H1 (cell line): Measurements from ENCODE around the gene LMO2. TPM values are rescaled to one million over a fixed set of nuclear protein-coding genes. Genes with fewer than 3 reads are reported as not detected.

Source experiments
- CTCF ChIA-PET: fragments of 300-600 bp; sonication (Branson Sonifier 250); formaldehyde crosslinking; loops from one replicate; lab custom pipeline; 2021; ENCODE audit not compliant: partially characterized antibody; lab: Charles Lee
- POLR2A ChIA-PET: fragments of 300-600 bp; sonication (Branson Sonifier 250); formaldehyde crosslinking; loops from one replicate; lab custom pipeline; 2021; ENCODE audit warnings: inconsistent platforms; ENCODE audit not compliant: partially characterized antibody; lab: Charles Lee
- DNase-seq, 2 experiments: peaks; one replicate each; pipeline versions ENCODE4 v3.0.0 to v3.0.0-alpha.2; 2010 to 2022; ENCODE audit warnings: low spot score in 2 of 2, low read depth in 1 of 2, mixed read lengths in 1 of 2
- FAIRE-seq: peaks from 2 replicates; lab custom pipeline; 2011; peaks lifted over from hg19 to GRCh38; lab: Jason Lieb, UNC
- H2AFZ ChIP-seq: 2 replicates; pipeline ENCODE4 v1.8.1; 2012; ENCODE audit warnings: low read length, inconsistent platforms
- H2AK5ac ChIP-seq: 2 replicates; pipeline ENCODE4 v1.6.1; 2013; ENCODE audit warnings: low read depth, low read length
- H2BK120ac ChIP-seq: replicated peaks from 2 replicates; pipeline ENCODE3; 2013; ENCODE audit warnings: low read depth, low read length, inconsistent platforms
- H2BK12ac ChIP-seq: 2 replicates; pipeline ENCODE4 v1.6.1; 2013; ENCODE audit warnings: low read depth, low read length
- H2BK15ac ChIP-seq: 2 replicates; pipeline ENCODE4 v1.6.1; 2013; ENCODE audit warnings: low read length
- H2BK20ac ChIP-seq: 2 replicates; pipeline ENCODE4 v1.6.1; 2013; ENCODE audit warnings: low read length
- H2BK5ac ChIP-seq: 2 replicates; pipeline ENCODE4 v1.6.1; 2013; ENCODE audit warnings: low read depth, low read length
- H3K14ac ChIP-seq: 2 replicates; pipeline ENCODE4 v1.6.1; 2013; ENCODE audit warnings: inconsistent platforms; ENCODE audit not compliant: insufficient read length
- H3K18ac ChIP-seq: 2 replicates; pipeline ENCODE4 v1.6.1; 2013; ENCODE audit warnings: low read length; ENCODE audit errors: extremely low read depth
- H3K23ac ChIP-seq: 2 replicates; pipeline ENCODE4 v1.6.1; 2013; ENCODE audit warnings: inconsistent platforms; ENCODE audit not compliant: insufficient read length
- H3K23me2 ChIP-seq: 2 replicates; pipeline ENCODE4 v1.6.1; 2013; ENCODE audit warnings: low read depth, low read length
- H3K27ac ChIP-seq: 2 replicates; pipeline ENCODE4 v1.6.1; 2011; ENCODE audit warnings: low read depth, low read length, inconsistent platforms
- H3K27me3 ChIP-seq, 4 experiments: replicated peaks in 1 of 4; 1 replicate in 1 of 4; 2 replicates in 3 of 4; pipeline versions ENCODE4 v1.6.1 to v1.8.1; 2011 to 2013; ENCODE audit warnings: low read length in 3 of 4, mild to moderate bottlenecking in 3 of 4, inconsistent platforms in 2 of 4, mixed read lengths in 2 of 4, moderate library complexity in 1 of 4; ENCODE audit not compliant: control insufficient read depth in 3 of 4, insufficient read depth in 3 of 4; ENCODE audit errors: extremely low read depth in 1 of 4
- H3K36me3 ChIP-seq, 4 experiments: 2 replicates each; pipeline versions ENCODE4 v1.6.1 to v1.8.1; 2011 to 2013; ENCODE audit warnings: mild to moderate bottlenecking in 4 of 4, low read length in 3 of 4, moderate library complexity in 2 of 4, control low read depth in 1 of 4, inconsistent platforms in 1 of 4; ENCODE audit not compliant: insufficient read depth in 4 of 4, control insufficient read depth in 2 of 4
- H3K4ac ChIP-seq: replicated peaks from 2 replicates; pipeline ENCODE3; 2013; ENCODE audit warnings: low read length, low read depth, mixed read lengths, inconsistent platforms; ENCODE audit not compliant: insufficient read length
- H3K4me1 ChIP-seq, 4 experiments: replicated peaks in 1 of 4; 1 replicate in 1 of 4; 2 replicates in 3 of 4; pipeline versions ENCODE4 v1.6.1 to v1.8.1; 2011 to 2013; ENCODE audit warnings: low read length in 3 of 4, inconsistent platforms in 2 of 4, mixed read lengths in 1 of 4; ENCODE audit not compliant: insufficient read depth in 4 of 4, control insufficient read depth in 3 of 4
- H3K4me2 ChIP-seq, 2 experiments: 2 replicates each; pipeline versions ENCODE4 v1.6.1 to v1.8.1; 2011 to 2013; ENCODE audit warnings: low read depth in 2 of 2, low read length in 2 of 2, control low read depth in 1 of 2, inconsistent platforms in 1 of 2, mild to moderate bottlenecking in 1 of 2; ENCODE audit not compliant: insufficient read depth in 1 of 2
- H3K4me3 ChIP-seq, 4 experiments: fragments of 200-600, 300-600 bp in 1 of 4; sonication (generic), shearing (Covaris generic), sonication (Bioruptor Twin) in 1 of 4; 2 replicates each; pipeline versions ENCODE4 v1.5.1 to v1.8.1; 2011 to 2016; ENCODE audit warnings: low read length in 4 of 4, low read depth in 3 of 4, control low read depth in 2 of 4, inconsistent platforms in 2 of 4, mild to moderate bottlenecking in 2 of 4, mixed read lengths in 1 of 4, moderate library complexity in 1 of 4; ENCODE audit not compliant: insufficient read depth in 2 of 4; ENCODE audit errors: extremely low read depth in 1 of 4
- H3K56ac ChIP-seq: replicated peaks from 2 replicates; pipeline ENCODE3; 2013; ENCODE audit warnings: low read depth, mild to moderate bottlenecking, mixed read lengths, low read length, inconsistent platforms; ENCODE audit not compliant: insufficient read length
- H3K79me1 ChIP-seq: 2 replicates; pipeline ENCODE4 v1.6.1; 2013; ENCODE audit warnings: low read depth, low read length, control low read depth
- H3K79me2 ChIP-seq, 2 experiments: 2 replicates each; pipeline versions ENCODE4 v1.6.1 to v1.8.1; 2012 to 2013; ENCODE audit warnings: low read length in 2 of 2, mild to moderate bottlenecking in 2 of 2, inconsistent platforms in 1 of 2; ENCODE audit not compliant: insufficient read depth in 2 of 2, control insufficient read depth in 1 of 2
- H3K9ac ChIP-seq, 4 experiments: replicated peaks in 1 of 4; 1 replicate in 1 of 4; 2 replicates in 3 of 4; pipeline versions ENCODE4 v1.6.1 to v1.8.1; 2011 to 2013; ENCODE audit warnings: low read depth in 3 of 4, low read length in 3 of 4, control low read depth in 2 of 4, mild to moderate bottlenecking in 2 of 4, moderate library complexity in 2 of 4, inconsistent platforms in 1 of 4; ENCODE audit errors: extremely low read depth in 1 of 4
- H3K9me3 ChIP-seq, 2 experiments: 2 replicates each; pipeline versions ENCODE4 v1.6.1 to v1.8.1; 2012 to 2013; ENCODE audit warnings: mild to moderate bottlenecking in 2 of 2, moderate library complexity in 2 of 2, control low read depth in 1 of 2, inconsistent platforms in 1 of 2, low read depth in 1 of 2, low read length in 1 of 2, mixed read lengths in 1 of 2; ENCODE audit not compliant: insufficient read depth in 2 of 2
- H4K20me1 ChIP-seq, 2 experiments: replicated peaks in 1 of 2; 2 replicates each; pipeline versions ENCODE3 to v1.8.1; 2011 to 2013; ENCODE audit warnings: inconsistent platforms in 2 of 2, low read length in 2 of 2, mild to moderate bottlenecking in 1 of 2; ENCODE audit not compliant: insufficient read depth in 2 of 2, control insufficient read depth in 1 of 2
- H4K5ac ChIP-seq: 2 replicates; pipeline ENCODE4 v1.6.1; 2013; ENCODE audit warnings: low read length, low read depth, mixed read lengths, inconsistent platforms; ENCODE audit not compliant: insufficient read length
- H4K8ac ChIP-seq: 2 replicates; pipeline ENCODE4 v1.8.0; 2013; ENCODE audit warnings: mild to moderate bottlenecking, moderate library complexity, low read length, inconsistent platforms; ENCODE audit not compliant: insufficient read depth; ENCODE audit errors: extremely low read depth
- H4K91ac ChIP-seq: replicated peaks from 2 replicates; pipeline ENCODE3; 2013; ENCODE audit warnings: low read length, mixed read lengths, inconsistent platforms; ENCODE audit not compliant: insufficient read length
- ASH2L ChIP-seq: fragments of 200-600, 300-600 bp; sonication (generic); IDR thresholded peaks from one replicate; pipeline ENCODE4 v1.7.1; 2017; ENCODE audit warnings: low read length
- RBBP5 ChIP-seq: IDR thresholded peaks from 2 replicates; pipeline ENCODE4 v1.7.1; 2012; ENCODE audit warnings: low read depth, mild to moderate bottlenecking, inconsistent platforms, low read length, moderate library complexity, borderline replicate concordance
- SP4 ChIP-seq: IDR thresholded peaks from 2 replicates; pipeline ENCODE4 v1.6.1; 2012; ENCODE audit warnings: low read length, inconsistent platforms
- TEAD4 ChIP-seq: IDR thresholded peaks from 2 replicates; pipeline ENCODE4 v1.6.1; 2012; ENCODE audit warnings: low read depth, low read length, inconsistent platforms, mixed read lengths
- WGBS, 2 experiments: shearing (Covaris generic) in 1 of 2; methylation state at CpG; one replicate each; pipeline versions ENCODE4 v1.1.6 to v1.1.7; 2013 to 2015; ENCODE audit warnings: low lambda C conversion rate in 2 of 2, mixed read lengths in 2 of 2, inconsistent platforms in 1 of 2, low coverage in 1 of 2, missing lambda C conversion rate in 1 of 2; ENCODE audit not compliant: insufficient replicate concordance in 2 of 2, insufficient coverage in 1 of 2, insufficient read length in 1 of 2; ENCODE audit errors: extremely low coverage in 1 of 2, missing lambda C conversion rate in 1 of 2; 5-methylcytosine and 5-hydroxymethylcytosine counted together
- polyA plus RNA-seq, 7 experiments: library from polyadenylated mRNA; depleted of rRNA in 3 of 7; stranded (reverse) in 5 of 7; unstranded in 2 of 7; fragments of >200 nt in 5 of 7; fragments of 200-250 nt in 2 of 7; gene quantifications; 1 replicate in 5 of 7; 2 replicates in 1 of 7; 4 replicates in 1 of 7; pipeline versions ENCODE4 v1.2.1 to v1.2.3, GENCODE V29; 2011 to 2013; ENCODE audit warnings: missing spikeins in 2 of 7, mixed read lengths in 2 of 7
- total RNA-seq: library from RNA; stranded (reverse); fragmentation: NEBNext Ultra II Directional; extraction: Animal tissue kit (Norgen Biotek cat#: 25700); gene quantifications from 2 replicates; pipeline ENCODE4 v1.2.1, GENCODE V29; 2021

Gene LMO2
- total and polyA plus RNA-seq, 2 of the 8 experiments (the other 6 are each of a cell fraction or from before 2014, with no cell fraction given): 1.6 to 2.7 TPM

GRCh38 chr11:33874433-33874832, 17.4 kb downstream of the LMO2 start:
- H3K14ac ChIP-seq: no peak overlapping the region
- no peaks in the 10 kb centered on the region for H3K79me1 ChIP-seq
- H3K79me2 ChIP-seq: no peaks in the 10 kb centered on the region
- no peak overlapping the region for H2BK5ac ChIP-seq
- ChIA-PET CTCF (interaction anchor here (1.0 to 2.1 kb wide), 7 partner anchors 8 to 123 kb away, joined by 3 to 8 read pairs (median 5); no protein-coding TSS in a partner anchor), POLR2A (interaction anchor here (1.2 to 1.4 kb wide), 2 partner anchors 24 to 178 kb away, joined by 3 read pairs; no protein-coding TSS in a partner anchor)
- no peak overlapping the region for H3K27ac ChIP-seq
- H2BK15ac ChIP-seq: peak overlapping the region; percentile 77; the same call in 1 of the 2 replicates
- no peak overlapping the region for H3K23ac ChIP-seq
- DNase-seq: no peak
- TF ChIP-seq ASH2L (no peak), RBBP5 (no peak), SP4 (no peak), TEAD4 (no peak)
- no peak overlapping the region for H2BK120ac ChIP-seq
- no peak overlapping the region for H2AK5ac ChIP-seq
- peaks cover 0 to 10% (median 5%) of the 10 kb centered on the region in 4 experiments; a peak in 4 of 7 replicates for H3K4me1 ChIP-seq
- H4K5ac ChIP-seq: no peak overlapping the region
- peaks cover 7% of the 10 kb centered on the region; the same call in 1 of the 2 replicates for H3K23me2 ChIP-seq
- no peak overlapping the region for H3K56ac ChIP-seq
- H2AFZ ChIP-seq: no peak overlapping the region
- H3K9ac ChIP-seq: no peak overlapping the region
- WGBS, 2 experiments: 94% methylated on average over 3 of the region's 3 CpGs; no CpG with 5 or more reads in 1 of the 2 experiments
- no peak overlapping the region for H3K4me3 ChIP-seq
- no peaks in the 10 kb centered on the region for H3K9me3 ChIP-seq
- H2BK20ac ChIP-seq: no peak overlapping the region
- H3K36me3 ChIP-seq: no peaks in the 10 kb centered on the region
- no peak overlapping the region for H3K18ac ChIP-seq
- no peak overlapping the region for H3K4ac ChIP-seq
- H4K91ac ChIP-seq: no peak overlapping the region
- H4K20me1 ChIP-seq: no peaks in the 10 kb centered on the region
- FAIRE-seq: no peak
- H3K4me2 ChIP-seq: no peak overlapping the region
- H2BK12ac ChIP-seq: no peak overlapping the region
- H4K8ac ChIP-seq: no peak overlapping the region
- H3K27me3 ChIP-seq: peaks cover 0 to 18% (median 12%) of the 10 kb centered on the region in 4 experiments; a peak in 6 of 7 replicates
